ES-I3 (cell line): ENCODE data around the gene SBSN.

Source experiments
- H3K36me3 ChIP-seq: 2 replicates; pipeline ENCODE4 v1.6.1; 2013; ENCODE audit warnings: mild to moderate bottlenecking, low read length, control low read depth, moderate library complexity; ENCODE audit not compliant: insufficient read depth
- H3K4me1 ChIP-seq: 2 replicates; pipeline ENCODE4 v1.6.1; 2013; ENCODE audit warnings: mild to moderate bottlenecking, control low read depth, low read length; ENCODE audit not compliant: insufficient read depth
- H3K9ac ChIP-seq: 2 replicates; pipeline ENCODE4 v1.6.1; 2013; ENCODE audit warnings: low read depth, mild to moderate bottlenecking, low read length, moderate library complexity
- H3K9me3 ChIP-seq: 2 replicates; pipeline ENCODE4 v1.6.1; 2013; ENCODE audit warnings: mild to moderate bottlenecking, low read length, moderate library complexity; ENCODE audit not compliant: control insufficient read depth, insufficient read depth

Gene SBSN

GRCh38 chr19:35531291-35531690, 3.2 kb upstream of the SBSN start:
- H3K36me3 ChIP-seq = no peaks in the 10 kb centered on the region
- no peak overlapping the region for H3K9ac ChIP-seq
- peaks cover 15% of the 10 kb centered on the region; the same call in 1 of the 2 replicates for H3K4me1 ChIP-seq
- H3K9me3 ChIP-seq = no peaks in the 10 kb centered on the region

GRCh38 chr19:35529241-35530218, 1.4 kb upstream of the SBSN start:
- peaks cover 16% of the 10 kb centered on the region for H3K4me1 ChIP-seq

GRCh38 chr19:35525873-35526272, 2.2 kb downstream of the SBSN start:
- H3K4me1 ChIP-seq = peaks cover 18% of the 10 kb centered on the region
- no peaks in the 10 kb centered on the region for H3K9me3 ChIP-seq
- no peak overlapping the region for H3K9ac ChIP-seq
- H3K36me3 ChIP-seq = no peaks in the 10 kb centered on the region

More at GRCh38 chr19:35529241-35530218, 1.4 kb upstream of the SBSN start:
- Histone ChIP-seq H3K9ac (no peak overlapping the region), H3K36me3 (no peaks in the 10 kb centered on the region), H3K9me3 (no peaks in the 10 kb centered on the region)

- Histone ChIP-seq H3K4me1 (peaks cover 18% of the 10 kb centered on the region), H3K36me3 (no peaks in the 10 kb centered on the region), H3K9ac (peak overlapping the region; percentile 36; the same call in 1 of the 2 replicates), H3K9me3 (no peaks in the 10 kb centered on the region)
Measured at GRCh38 chr19:35524181-35524837, 3.8 kb downstream of the SBSN start.

GRCh38 chr19:35522745-35523327, 5.3 kb downstream of the SBSN start:
- H3K4me1 ChIP-seq = peaks cover 18% of the 10 kb centered on the region
- H3K9me3 ChIP-seq = no peaks in the 10 kb centered on the region
- no peak overlapping the region for H3K9ac ChIP-seq
- H3K36me3 ChIP-seq = no peaks in the 10 kb centered on the region

- Histone ChIP-seq H3K4me1 (peaks cover 18% of the 10 kb centered on the region), H3K9me3 (no peaks in the 10 kb centered on the region), H3K9ac (no peak overlapping the region), H3K36me3 (no peaks in the 10 kb centered on the region)
Measured at GRCh38 chr19:35521124-35521743, 6.9 kb downstream of the SBSN start.

- peaks cover 10% of the 10 kb centered on the region for H3K4me1 ChIP-seq
- H3K9ac ChIP-seq = no peak overlapping the region
- H3K36me3 ChIP-seq = no peaks in the 10 kb centered on the region
- no peaks in the 10 kb centered on the region for H3K9me3 ChIP-seq
Measured at GRCh38 chr19:35519291-35519690, 8.8 kb downstream of the SBSN start.

GRCh38 chr19:35518313-35518712, 9.8 kb downstream of the SBSN start:
- Histone ChIP-seq H3K9ac (no peak overlapping the region), H3K9me3 (no peaks in the 10 kb centered on the region), H3K36me3 (no peaks in the 10 kb centered on the region), H3K4me1 (peaks cover 8% of the 10 kb centered on the region)

- H3K36me3 ChIP-seq = no peaks in the 10 kb centered on the region
Measured at GRCh38 chr19:35517342-35517741, 10.8 kb downstream of the SBSN start.

GRCh38 chr19:35516310-35516709, 11.8 kb downstream of the SBSN start:
- Histone ChIP-seq H3K9me3 (no peaks in the 10 kb centered on the region), H3K9ac (no peak overlapping the region), H3K36me3 (no peaks in the 10 kb centered on the region), H3K4me1 (peaks cover 10% of the 10 kb centered on the region)

More at GRCh38 chr19:35517342-35517741, 10.8 kb downstream of the SBSN start:
- Histone ChIP-seq H3K9me3 (no peaks in the 10 kb centered on the region), H3K4me1 (peaks cover 13% of the 10 kb centered on the region), H3K9ac (no peak overlapping the region)

GRCh38 chr19:35514282-35514809, 13.8 kb downstream of the SBSN start:
- Histone ChIP-seq H3K9me3 (no peaks in the 10 kb centered on the region), H3K9ac (peak overlapping the region; percentile 43; the same call in 1 of the 2 replicates), H3K36me3 (no peaks in the 10 kb centered on the region), H3K4me1 (peaks cover 7% of the 10 kb centered on the region; the same call in 1 of the 2 replicates)

- Histone ChIP-seq H3K4me1 (peaks cover 7% of the 10 kb centered on the region; the same call in 1 of the 2 replicates), H3K36me3 (no peaks in the 10 kb centered on the region), H3K9ac (peak within 1 kb of the TSS; percentile 43; the same call in 1 of the 2 replicates), H3K9me3 (no peaks in the 10 kb centered on the region)
Measured at GRCh38 chr19:35513628-35514281, 14.4 kb downstream of the SBSN start, which contains the start of gene DMKN. TSS of gene DMKN (minus strand) at chr19:35513649. CDS start at chr19:35513475, 174 bp downstream.

GRCh38 chr19:35512831-35513627, 15.1 kb downstream of the SBSN start:
- H3K9me3 ChIP-seq = no peaks in the 10 kb centered on the region
- H3K36me3 ChIP-seq = peaks cover 4% of the 10 kb centered on the region; the same call in 1 of the 2 replicates
- peaks cover 10% of the 10 kb centered on the region; the same call in 1 of the 2 replicates for H3K4me1 ChIP-seq
- no peak overlapping the region; the same call in 1 of the 2 replicates for H3K9ac ChIP-seq
